LNCaP clone FGC (cell line): ENCODE results near the gene SETX.
"Not testable (repeated sequence)": the region's sequence is repeated elsewhere in the genome, so short reads cannot be mapped to it uniquely, and the experiment has no call there.

Source experiments
- DNase-seq: peaks from one replicate; pipeline ENCODE4 v3.0.0-alpha.2; 2011; ENCODE audit warnings: low read depth
- H3K4me3 ChIP-seq: 2 replicates; pipeline ENCODE4 v1.5.1; 2011; ENCODE audit warnings: mild to moderate bottlenecking, low read depth, low read length, control low read depth
- TF ChIP-seq, protein P1 (sequence below): IDR thresholded peaks from 2 replicates; pipeline ENCODE4 v1.5.1; 2012; ENCODE audit warnings: mild to moderate bottlenecking; ENCODE audit not compliant: control insufficient read depth, insufficient read depth; ENCODE audit errors: extremely low read depth

SETX gene

DNA sequence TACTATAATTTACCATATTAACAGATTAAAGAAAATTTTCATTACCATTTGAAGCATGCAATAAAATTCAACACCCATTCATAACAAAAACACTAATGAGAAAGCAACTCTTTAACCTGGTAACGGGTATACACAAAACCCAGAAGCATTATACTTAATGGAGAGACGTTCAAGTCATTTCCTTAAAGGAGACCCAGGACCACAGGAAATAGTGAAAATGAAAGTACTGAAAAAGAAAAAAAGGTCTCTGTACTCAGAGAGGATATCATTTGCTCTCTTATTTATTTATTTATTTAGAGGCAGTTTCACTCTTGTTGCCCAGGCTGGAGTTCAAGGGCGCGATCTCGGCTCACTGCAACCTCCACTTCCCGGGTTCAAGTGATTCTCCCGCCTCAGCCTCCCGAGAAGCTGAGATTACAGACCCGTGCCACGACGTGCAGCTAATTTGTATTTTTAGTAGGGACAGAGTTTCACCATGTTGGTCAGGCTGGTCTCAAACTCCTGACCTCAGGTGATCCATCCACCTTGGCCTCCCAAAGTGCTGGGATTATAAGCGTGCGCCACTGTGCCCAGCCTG, 61.6 kb downstream of the SETX start:
- TF ChIP-seq, protein P1, sequence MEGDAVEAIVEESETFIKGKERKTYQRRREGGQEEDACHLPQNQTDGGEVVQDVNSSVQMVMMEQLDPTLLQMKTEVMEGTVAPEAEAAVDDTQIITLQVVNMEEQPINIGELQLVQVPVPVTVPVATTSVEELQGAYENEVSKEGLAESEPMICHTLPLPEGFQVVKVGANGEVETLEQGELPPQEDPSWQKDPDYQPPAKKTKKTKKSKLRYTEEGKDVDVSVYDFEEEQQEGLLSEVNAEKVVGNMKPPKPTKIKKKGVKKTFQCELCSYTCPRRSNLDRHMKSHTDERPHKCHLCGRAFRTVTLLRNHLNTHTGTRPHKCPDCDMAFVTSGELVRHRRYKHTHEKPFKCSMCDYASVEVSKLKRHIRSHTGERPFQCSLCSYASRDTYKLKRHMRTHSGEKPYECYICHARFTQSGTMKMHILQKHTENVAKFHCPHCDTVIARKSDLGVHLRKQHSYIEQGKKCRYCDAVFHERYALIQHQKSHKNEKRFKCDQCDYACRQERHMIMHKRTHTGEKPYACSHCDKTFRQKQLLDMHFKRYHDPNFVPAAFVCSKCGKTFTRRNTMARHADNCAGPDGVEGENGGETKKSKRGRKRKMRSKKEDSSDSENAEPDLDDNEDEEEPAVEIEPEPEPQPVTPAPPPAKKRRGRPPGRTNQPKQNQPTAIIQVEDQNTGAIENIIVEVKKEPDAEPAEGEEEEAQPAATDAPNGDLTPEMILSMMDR, result no peak
- DNase-seq, result no peak

DNA sequence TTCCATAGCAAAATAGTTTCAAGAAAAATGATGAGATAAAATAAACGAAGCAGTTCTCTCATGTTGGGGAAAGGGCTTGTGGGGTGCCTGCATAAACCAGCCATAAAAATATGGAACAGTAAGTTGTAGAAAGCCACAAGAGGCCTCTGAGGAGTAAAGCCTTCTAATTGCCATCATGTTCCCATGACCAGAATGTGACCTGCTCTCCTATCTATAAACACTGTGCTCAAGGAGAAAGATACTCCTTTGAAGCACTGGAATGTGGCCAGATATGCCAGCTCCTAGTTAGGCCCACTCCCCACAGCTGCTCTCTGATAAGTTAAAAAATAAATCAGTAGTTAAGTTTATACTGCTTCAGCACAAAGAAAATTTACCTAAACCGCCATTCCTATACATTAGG, 65.8 kb downstream of the SETX start:
- TF ChIP-seq, protein P1, result no peak
- DNase-seq, result no peak
- no peak overlapping the region for H3K4me3 ChIP-seq

More for the DNA sequence above, 61.6 kb downstream of the SETX start:
- H3K4me3 ChIP-seq, result no peak overlapping the region

DNA sequence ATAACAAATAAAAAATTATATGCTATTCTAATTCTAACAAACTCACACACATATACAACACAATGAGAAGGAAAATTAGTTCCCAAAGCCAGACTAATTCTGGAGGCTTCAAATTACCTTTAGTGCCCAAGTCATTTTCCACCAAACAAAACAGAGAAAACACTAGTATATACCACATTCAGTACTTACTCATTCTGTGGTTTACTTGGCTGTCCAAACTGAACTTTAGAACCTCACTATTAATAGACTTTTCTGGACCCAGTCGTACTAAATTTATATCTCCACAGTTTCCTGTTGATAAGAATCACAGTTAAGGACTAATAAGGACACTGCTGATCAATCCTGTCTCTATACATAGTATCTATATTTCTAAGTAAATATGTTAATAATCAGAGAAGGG, 66.4 kb downstream of the SETX start:
- TF ChIP-seq, protein P1, result no peak
- no peak overlapping the region for H3K4me3 ChIP-seq
- no peak for DNase-seq

DNA sequence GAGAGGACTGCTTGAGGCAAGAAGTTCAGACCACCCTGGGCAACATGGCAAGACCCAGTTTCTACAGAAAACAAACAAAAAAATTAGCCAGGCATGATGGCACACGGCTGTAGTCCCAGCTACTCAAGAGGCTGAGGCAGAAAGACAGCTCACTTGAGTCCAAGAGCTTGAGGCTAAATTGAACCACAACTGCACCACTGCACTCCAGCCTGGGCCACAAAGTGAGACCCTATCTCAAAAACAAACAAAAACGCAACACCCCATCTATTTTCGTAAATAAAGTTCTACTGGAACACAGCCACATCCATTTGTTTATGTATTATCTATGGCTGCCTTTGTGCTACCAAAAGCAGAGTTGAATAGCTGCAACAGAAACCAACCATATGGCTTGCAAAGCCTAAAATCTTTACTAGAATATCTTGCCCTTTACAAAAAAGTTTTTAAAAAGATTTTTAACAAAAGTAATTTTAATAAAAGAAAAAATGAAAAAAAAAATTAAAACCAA, 67.5 kb downstream of the SETX start:
- TF ChIP-seq, protein P1, result no peak
- DNase-seq, result no peak
- no peak overlapping the region for H3K4me3 ChIP-seq

DNA sequence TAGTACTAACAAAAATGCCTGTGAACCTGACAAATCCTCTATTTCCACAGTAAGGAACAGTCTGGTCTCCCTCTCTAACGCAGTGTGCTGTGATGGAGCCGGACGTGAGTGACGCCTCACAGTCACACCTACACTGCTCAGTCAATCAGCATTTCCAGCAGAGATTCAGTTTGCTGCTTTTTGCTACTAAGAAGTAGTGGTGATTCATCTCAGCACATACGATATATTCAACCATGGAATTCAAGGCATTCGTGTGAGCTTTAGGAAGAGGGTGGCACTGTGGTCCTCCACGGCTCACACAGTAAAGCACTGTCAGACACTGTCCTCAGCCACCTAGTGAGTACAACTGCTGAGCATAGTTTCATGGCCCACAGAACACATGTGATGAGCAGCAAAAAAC, 70.9 kb downstream of the SETX start:
- TF ChIP-seq, protein P1, result no peak
- no peak overlapping the region for H3K4me3 ChIP-seq
- DNase-seq, result no peak

DNA sequence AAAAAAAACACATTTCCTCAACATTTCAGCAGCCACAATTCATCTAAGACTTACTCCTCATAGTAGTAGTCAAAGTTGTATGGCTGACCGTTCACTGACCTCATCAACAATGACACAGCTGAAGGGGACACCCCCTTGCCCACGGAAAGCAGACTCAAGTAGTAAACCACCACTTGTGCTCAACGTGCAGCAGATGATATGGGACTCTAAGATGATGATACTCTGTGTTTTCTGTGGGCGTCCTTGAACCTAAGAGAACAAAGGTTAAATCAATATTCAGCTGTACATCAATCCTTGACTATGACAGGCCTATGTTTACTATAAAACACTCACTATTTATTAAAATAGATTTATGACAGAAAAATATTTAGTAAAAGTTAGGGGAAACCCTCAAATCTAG, 71.6 kb downstream of the SETX start:
- TF ChIP-seq, protein P1, result no peak
- H3K4me3 ChIP-seq, result no peak overlapping the region
- DNase-seq, result no peak

DNA sequence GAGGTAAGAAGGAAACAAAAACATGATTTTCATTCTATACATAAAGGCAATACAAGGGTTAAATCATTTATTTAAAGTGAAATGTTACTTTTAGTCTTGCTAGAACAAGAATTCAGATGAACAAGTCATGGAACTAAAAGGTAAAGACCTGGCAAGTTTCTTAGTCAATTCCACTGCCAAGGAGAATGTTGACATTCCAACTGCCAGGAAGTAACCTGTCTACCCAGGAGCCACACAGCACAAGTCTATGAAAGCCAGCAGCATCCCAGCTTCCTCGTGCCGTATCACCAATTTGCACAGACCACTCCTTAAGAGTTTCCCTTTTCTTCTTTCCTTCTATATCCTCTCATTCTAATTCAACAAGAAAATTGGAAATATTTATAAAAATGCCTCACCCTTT, 79.9 kb downstream of the SETX start:
- DNase-seq, result peak; percentile 71
- H3K4me3 ChIP-seq, result no peak overlapping the region
- TF ChIP-seq, protein P1, result no peak

DNA sequence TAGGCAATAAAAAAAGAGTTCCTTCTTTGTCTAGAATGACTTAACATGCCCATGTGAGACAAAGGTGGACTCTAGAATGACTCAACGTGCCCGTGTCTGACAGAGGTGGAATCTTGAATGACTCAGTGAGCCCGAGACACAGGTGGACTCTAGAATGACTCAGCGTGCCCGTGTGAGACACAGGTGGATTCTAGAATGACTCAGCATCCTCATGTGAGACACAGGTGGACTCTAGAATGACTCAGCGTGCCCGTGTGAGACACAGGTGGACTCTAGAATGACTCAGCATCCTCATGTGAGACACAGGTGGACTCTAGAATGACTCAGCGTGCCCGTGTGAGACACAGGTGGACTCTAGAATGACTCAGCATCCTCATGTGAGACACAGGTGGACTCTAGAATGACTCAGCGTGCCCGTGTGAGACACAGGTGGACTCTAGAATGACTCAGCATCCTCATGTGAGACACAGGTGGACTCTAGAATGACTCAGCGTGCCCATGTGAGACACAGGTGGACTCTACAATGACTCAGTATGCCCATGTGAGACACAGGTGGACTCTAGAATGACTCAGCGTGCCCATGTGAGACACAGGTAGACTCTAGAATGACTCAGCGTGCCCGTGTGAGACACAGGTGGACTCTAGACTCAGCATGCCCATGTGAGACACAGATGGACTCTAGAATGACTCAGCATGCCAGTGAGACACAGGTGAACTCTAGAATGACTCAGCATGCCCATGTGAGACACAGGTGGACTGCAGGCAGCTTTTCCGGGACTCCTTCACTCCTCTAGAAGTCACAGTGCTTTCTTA, 84.9 kb downstream of the SETX start:
- H3K4me3 ChIP-seq, DNase-seq: not testable (repeated sequence)
